ENCODE results near the gene CAMSAP1.
"Not testable (repeated sequence)": the region's sequence is repeated elsewhere in the genome, so short reads cannot be mapped to it uniquely, and the experiment has no call there.

Gene CAMSAP1

DNA sequence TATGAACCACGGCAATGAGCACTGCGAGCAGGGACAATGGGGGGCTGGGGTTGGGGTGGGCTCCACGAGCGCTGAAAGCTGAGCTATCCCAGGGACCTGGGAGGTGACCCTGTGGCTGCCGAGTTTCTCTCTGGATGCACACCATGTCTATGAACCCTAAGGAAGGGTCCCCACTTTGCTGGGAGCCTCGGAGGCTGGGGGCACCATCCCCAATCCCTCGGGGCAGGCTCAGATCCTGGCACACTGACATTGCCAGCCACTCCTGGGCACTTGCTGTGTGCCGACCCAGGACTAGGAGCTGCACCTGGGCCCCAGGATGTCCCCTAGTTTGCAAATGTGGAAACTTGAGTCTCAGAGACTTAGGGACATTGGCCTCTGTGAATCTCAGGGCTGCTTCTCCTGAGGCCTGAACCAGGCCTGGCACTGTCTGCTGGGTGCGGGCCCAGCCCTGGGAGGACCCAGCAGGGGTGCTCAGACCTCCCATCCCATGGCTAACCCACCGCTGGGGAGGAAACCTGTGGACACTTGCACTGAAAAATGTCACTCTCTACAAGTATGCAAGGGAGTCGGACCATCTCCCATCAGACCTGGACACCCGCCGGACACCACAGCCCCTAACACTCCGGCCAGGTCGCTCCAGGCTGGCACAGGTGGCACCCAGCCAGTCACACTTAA is 13.0 kb upstream of the CAMSAP1 start:
- no peak for TF ChIP-seq ZFX (IDR thresholded peaks at IDR 0.05)
- TF ChIP-seq, protein P1, sequence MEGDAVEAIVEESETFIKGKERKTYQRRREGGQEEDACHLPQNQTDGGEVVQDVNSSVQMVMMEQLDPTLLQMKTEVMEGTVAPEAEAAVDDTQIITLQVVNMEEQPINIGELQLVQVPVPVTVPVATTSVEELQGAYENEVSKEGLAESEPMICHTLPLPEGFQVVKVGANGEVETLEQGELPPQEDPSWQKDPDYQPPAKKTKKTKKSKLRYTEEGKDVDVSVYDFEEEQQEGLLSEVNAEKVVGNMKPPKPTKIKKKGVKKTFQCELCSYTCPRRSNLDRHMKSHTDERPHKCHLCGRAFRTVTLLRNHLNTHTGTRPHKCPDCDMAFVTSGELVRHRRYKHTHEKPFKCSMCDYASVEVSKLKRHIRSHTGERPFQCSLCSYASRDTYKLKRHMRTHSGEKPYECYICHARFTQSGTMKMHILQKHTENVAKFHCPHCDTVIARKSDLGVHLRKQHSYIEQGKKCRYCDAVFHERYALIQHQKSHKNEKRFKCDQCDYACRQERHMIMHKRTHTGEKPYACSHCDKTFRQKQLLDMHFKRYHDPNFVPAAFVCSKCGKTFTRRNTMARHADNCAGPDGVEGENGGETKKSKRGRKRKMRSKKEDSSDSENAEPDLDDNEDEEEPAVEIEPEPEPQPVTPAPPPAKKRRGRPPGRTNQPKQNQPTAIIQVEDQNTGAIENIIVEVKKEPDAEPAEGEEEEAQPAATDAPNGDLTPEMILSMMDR (conservative IDR thresholded peaks at IDR 0.05): no peak
- H3K27ac ChIP-seq: no peak overlapping the region

DNA sequence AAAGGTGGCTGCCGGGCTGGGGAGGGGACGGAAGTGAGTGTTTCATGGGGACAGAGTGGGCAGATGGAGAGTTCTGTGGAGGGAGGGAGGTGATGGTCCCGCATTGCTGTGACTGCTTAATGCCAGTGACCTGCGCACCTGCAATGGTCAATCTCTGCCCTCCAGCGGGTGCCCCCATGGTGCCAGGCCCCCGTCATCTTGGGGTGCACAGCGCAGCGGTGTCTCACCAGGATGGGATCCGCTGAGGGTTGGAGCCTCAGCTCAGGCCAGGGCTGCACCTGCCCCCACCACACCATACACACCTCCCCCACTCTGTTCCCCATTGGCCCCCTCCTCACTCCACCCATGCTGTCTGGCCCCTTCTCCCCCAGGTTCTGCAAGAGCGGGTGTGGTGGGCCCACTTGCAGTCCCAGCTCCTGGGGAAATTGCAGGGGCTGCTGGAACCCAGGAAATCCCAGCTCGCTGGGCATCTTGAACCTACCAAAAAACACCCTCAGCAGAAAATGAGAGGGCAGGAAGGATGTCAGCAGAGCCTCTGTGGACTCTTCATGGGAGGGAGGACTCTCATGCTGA is 12.1 kb upstream of the CAMSAP1 start:
- H3K27ac ChIP-seq: no peak overlapping the region
- TF ChIP-seq ZFX (IDR thresholded peaks at IDR 0.05): no peak
- TF ChIP-seq, protein P1 (conservative IDR thresholded peaks at IDR 0.05): no peak

DNA sequence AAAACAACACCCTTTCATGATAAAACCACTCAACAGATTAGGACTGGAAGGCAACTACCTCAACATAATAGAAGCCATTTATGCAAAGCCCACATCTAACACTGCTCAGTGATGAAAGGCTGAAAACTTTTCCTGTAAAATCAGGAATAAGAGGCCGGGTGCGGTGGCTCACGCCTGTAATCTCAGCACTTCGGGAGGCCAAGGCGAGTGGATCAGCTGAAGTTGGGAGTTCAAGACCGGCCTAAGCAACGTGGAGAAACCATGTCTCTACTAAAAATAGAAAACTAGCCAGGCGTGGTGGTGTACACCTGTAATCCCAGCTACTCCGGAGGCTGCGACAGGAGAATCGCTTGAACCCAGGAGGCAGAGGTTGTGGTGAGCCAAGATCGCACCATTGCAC is 8.9 kb upstream of the CAMSAP1 start:
- H3K27ac ChIP-seq: not testable (repeated sequence)

DNA sequence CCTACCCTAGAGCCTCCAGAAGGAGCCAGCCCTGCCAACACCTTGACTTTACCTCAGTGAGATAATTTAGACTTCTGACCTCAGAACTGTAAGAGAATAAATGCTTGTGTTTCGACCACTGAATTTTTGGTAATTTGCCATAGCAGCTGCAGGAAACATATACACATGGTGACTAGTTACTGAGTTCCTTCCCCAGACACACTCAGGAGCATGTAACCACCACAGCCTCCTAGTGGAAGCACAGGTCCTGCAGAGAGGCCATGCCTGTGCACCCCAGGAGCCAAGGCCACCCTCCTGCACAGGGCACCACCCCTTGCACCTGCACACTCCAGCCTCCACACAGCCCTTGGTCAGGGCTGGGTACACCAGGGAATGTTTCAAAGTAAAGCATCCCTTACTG is 7.6 kb upstream of the CAMSAP1 start:
- no peak for TF ChIP-seq ZFX (IDR thresholded peaks at IDR 0.05)
- TF ChIP-seq, protein P1 (conservative IDR thresholded peaks at IDR 0.05): no peak
- H3K27ac ChIP-seq: no peak overlapping the region

DNA sequence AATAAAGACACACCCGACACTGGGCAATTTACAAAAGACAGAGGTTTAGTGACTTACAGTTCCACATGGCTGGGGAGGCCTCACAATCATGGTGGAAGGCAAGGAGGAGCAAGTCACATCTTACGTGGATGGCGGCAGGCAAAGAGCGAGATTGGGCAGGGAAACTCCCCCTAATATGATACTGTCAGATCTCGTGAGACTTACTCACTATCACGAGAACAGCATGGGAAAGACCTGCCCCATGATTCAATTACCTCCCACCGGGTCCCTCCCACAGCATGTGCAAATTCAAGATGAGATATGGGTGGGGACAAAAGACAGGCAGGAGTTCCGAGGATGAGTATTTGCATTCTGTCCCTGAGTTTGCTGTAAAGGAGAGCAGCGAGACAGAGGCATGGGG is 3.9 kb upstream of the CAMSAP1 start:
- not testable (repeated sequence) for H3K27ac ChIP-seq

DNA sequence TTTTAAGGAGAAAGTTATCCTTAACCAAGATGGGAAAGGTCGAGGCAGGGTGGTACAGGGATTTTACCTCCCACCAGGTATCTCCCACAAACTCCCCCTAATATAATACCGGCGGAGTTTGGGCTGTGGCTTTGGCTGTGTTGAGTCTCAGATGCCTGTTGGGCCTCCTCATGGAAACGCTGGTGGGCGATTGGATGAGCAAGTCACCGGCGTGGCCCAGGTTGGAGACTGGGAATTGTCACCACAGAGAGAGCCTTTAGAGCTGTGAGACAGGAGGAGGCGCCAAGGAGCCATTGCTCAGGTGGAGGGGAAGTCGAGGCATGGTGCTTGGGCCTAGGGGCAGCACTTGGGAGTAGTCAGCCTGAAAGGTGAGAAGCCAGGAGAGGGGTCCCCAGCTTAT is 3.4 kb upstream of the CAMSAP1 start:
- TF ChIP-seq, protein P1 (conservative IDR thresholded peaks at IDR 0.05): no peak
- no peak for TF ChIP-seq ZFX (IDR thresholded peaks at IDR 0.05)
- H3K27ac ChIP-seq: no peak overlapping the region

DNA sequence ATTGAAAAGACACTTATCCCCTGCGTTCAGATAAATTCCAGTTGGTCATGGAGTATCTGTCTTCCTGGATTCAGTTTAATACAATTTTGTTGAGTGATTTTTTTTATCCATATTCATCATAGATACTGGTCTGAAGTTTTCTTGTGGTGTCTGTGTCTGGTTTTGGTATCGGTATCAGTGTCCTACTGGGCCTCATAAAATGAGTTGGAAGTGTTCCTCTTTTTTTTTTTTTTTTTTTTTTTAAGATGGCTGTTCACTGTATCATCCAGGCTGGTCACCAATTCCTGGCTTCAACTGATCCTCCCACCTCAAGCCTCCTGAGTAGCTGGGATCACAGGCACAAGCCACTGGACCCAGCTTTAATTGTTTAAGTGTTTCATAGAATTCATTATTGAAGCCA is 2.9 kb upstream of the CAMSAP1 start:
- TF ChIP-seq ZFX (IDR thresholded peaks at IDR 0.05): no peak
- TF ChIP-seq, protein P1 (conservative IDR thresholded peaks at IDR 0.05): no peak
- H3K27ac ChIP-seq: no peak overlapping the region

DNA sequence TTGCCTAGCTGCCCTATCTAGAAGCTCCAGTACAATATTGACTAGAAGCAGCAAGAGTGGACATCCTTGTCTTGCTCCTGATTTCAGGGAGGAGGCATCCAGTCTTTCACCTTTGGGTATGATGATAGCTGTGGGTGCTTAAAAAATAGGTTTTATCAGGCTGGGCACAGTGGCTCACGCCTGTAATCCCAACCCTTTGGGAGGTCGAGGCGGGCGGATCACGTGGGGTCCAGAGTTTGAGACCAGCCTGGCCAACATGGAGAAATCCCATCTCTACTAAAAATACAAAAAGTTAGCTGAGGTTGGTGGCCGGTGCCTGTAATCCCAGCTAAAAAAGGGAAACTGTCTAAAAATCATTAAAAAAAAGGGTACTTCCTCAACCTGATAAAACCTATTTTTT is 2.0 kb upstream of the CAMSAP1 start:
- TF ChIP-seq ZFX (IDR thresholded peaks at IDR 0.05): no peak
- TF ChIP-seq, protein P1 (conservative IDR thresholded peaks at IDR 0.05): no peak
- H3K27ac ChIP-seq: no peak overlapping the region

Data from C4-2B (cell line).